G401 (cell line): ENCODE measurements around the gene LCE1C. TPM values are rescaled to one million over a fixed set of nuclear protein-coding genes. Genes with fewer than 3 reads are reported as not detected.

ENCODE experiments used
- DNase-seq: peaks from one replicate; pipeline ENCODE4 v3.0.0-alpha.2; 2015; ENCODE audit warnings: low spot score
- in situ Hi-C: cut with HindIII; loops from 2 replicates; pipeline ENCODE4 v1.10.0; 2016; ENCODE audit warnings: low sequenced_read_pairs, mixed read lengths
- total RNA-seq: library from RNA; depleted of rRNA; stranded (reverse); fragments of >200 nt; shearing (Covaris generic); gene quantifications from 2 replicates; pipeline ENCODE4 v1.2.3, GENCODE V29; 2014; rRNA removed

The LCE1C gene
- not detected in 2 replicates for total RNA-seq

DNA sequence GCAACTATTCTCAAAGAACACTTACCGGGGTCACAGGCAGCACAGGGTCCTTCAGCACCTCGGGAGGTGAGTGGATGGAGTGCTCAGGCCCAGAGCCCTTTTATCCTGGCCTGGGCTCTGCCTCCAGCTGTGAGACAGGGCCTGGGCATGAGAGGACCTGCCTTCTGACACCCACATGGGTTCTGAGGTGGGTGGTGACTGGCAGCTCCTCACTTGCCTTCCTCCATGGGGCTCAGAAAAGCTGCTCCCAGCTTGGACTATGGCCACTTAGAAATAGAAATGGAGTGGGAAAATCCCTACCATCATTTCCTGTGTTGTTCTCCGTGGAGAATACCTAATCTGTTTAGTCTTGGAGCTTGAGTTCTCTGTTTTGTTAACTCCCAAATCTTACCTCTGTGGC is at the start of gene LCE1C:
Gene LCE1C (minus strand): TSS at position 76 of the 400 bp plus-strand sequence. CDS start 1,173 bp downstream, outside the sequence.
- in situ Hi-C loops = no loop called here
- no peak for DNase-seq

DNA sequence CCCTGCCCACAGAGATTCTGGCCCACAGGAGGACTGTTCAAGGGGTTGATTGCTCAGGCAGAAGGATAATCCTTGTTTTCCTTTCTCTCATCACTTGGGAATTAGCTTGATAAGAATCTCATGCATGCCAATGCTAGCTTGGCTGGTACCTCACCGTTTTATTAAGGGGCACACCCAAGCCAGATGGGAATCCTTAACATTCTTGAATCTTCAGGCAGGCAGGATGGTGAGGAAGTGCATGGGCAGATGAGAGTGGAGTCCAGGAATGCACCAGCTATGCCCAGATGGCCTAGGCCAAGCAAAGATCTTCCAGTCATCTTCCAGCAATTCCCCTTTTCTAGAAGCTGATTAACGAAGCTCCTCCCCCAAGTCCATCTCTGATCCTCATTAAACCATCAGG is 49.2 kb upstream of the LCE1C start:
- in situ Hi-C loops = no loop called here
- DNase-seq = no peak

GRCh38 chr1:152842556-152842955 is 36.1 kb upstream of the LCE1C start, which contains the start of gene LCE6A:
Gene LCE6A (plus strand): TSS chr1:152842856. CDS start chr1:152843521, 665 bp downstream.
- no peak for DNase-seq
- in situ Hi-C loops = no loop called here

DNA sequence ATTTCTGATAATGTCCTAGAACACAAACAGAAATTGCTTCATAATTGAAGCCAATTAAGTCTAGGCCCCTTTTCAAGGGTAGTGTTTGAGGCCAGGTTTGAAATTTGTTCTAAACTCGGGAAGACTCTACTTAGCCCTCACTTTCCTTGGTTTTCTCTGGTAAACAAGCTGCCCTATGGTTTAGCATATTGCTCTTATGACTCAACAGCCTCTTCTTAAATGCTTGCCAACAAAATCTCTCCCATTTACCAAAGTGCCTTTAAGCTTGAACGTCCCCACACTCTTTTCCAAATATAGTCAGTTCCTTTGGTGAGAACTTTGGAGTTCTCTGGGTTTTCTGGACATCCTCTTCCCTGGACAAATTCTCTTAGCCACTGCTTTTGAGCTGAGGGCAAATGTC is 30.4 kb upstream of the LCE1C start:
- DNase-seq = no peak
- in situ Hi-C loops = no loop called here

DNA sequence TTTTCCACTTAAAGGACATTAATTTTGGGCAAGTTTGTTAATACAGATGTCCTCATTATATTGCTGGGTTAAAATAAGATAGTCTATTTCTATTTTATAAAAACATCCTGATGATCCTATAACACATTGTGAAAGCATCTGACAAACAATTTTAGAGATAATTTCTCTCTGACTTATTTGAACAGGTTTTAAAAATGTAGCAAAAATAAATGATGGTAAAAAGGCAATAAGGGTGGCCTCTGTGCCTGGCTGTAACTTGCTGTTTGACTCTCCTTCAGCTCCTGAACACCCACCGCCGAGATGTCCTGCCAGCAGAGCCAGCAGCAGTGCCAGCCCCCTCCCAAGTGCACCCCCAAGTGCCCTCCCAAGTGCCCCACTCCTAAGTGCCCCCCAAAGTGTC is 20.7 kb upstream of the LCE1C start, which contains the start of gene LCE1A:
Gene LCE1A (plus strand): TSS at position 301 of the 400 bp plus-strand sequence. CDS start 0 bp downstream, at position 301.
- DNase-seq = no peak
- in situ Hi-C loops = no loop called here

GRCh38 chr1:152824964-152825363 is 18.5 kb upstream of the LCE1C start:
- in situ Hi-C loops = no loop called here
- DNase-seq = no peak

- in situ Hi-C loops = no loop called here
- no peak for DNase-seq
Observed at GRCh38 chr1:152823294-152823693, 16.8 kb upstream of the LCE1C start.

GRCh38 chr1:152817309-152817708 is 10.9 kb upstream of the LCE1C start:
- in situ Hi-C loops = no loop called here

DNA sequence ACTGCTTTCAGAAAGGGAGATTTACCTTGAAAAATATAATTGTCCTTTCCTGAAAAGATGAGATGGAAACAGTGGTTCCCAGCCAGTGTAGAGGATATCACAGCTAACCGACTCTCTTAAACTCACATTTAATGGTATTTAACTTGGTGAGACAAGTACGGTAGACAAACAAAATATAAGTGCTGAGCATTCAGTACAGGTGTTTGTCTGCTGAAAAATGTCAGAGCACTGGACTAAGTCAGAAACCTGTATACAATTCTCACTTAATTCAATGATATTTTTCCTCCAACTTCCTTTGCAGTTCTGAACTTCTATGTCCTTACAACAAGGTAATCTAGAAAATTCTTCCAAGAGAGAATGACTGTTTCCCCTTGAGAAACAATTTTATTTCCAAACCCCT is 5.2 kb upstream of the LCE1C start, which contains the start of gene LCE1B:
Gene LCE1B (plus strand): TSS at position 301 of the 400 bp plus-strand sequence. CDS start 476 bp downstream, outside the sequence.
- DNase-seq = no peak
- in situ Hi-C loops = no loop called here

More at GRCh38 chr1:152817309-152817708, 10.9 kb upstream of the LCE1C start:
- DNase-seq = no peak

DNA sequence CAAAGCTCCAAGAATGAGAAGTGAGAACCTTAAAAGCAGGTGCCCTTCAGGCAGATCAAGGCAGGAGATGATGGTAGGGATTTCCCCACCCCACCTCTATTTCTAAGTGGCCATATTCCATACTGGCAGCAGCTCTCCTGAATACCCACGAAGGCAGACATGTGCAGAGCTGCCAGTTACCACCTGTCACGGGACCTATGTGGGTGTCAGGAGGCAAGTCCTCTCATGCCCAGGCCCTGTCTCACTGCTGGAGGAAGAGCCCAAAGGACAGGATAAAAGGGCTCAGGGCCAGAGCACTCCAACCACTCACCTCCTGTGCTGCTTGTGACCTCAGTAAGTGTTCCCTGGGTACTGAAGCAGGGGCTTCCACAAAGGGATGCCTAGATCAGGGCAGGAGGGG is 4.6 kb upstream of the LCE1C start:
- in situ Hi-C loops = no loop called here
- no peak for DNase-seq

DNA sequence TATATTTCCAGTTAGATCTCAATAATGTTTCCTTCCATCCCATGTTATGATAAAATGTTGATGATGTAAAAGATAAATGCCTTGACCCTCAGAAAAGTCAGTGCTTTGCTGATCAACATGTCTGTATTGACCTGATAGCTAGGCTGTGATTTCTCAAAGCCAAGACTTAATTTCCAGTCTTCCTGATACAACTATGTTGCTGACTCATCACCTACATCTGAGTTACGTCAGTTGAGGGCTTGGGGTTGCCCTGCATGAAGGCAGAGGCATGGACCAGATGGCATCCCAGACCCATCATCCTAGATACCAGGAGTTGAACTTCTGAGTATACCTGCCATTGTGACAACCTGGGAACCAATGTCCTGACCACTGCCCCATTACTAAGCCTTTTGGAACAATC is 5.1 kb downstream of the LCE1C start:
- in situ Hi-C loops = no loop called here

GRCh38 chr1:152796421-152796820 is 10.0 kb downstream of the LCE1C start, which contains the start of gene LCE1D:
Gene LCE1D (plus strand): TSS chr1:152796721. CDS start chr1:152797795, 1,074 bp downstream.
- in situ Hi-C loops = no loop called here
- DNase-seq = no peak

More for the DNA sequence above, 5.1 kb downstream of the LCE1C start:
- DNase-seq = no peak

- in situ Hi-C loops = no loop called here
- no peak for DNase-seq
Observed at GRCh38 chr1:152795686-152796085, 10.8 kb downstream of the LCE1C start.

DNA sequence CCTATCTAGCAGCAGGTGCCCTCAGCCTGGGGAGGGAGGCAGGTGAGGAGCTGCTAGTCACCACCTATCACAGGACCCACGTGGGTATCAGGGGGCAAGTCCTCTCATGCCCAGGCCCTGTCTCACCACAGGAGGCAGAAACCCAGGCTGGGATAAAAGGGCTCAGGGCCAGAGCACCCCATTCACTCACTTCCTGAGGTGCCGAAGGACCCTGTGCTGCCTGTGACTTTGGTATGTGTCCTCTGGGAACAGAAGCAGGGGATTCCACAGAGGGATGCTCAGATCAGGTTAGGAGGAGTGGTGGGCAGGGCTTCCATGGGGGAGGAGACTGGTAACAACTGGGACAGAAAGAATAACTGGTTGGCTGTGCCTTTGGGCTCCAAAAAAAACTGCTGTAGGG is 20.4 kb downstream of the LCE1C start, which contains the start of gene LCE1E:
Gene LCE1E (plus strand): TSS at position 181 of the 400 bp plus-strand sequence. CDS start 1,043 bp downstream, outside the sequence.
- DNase-seq = no peak
- in situ Hi-C loops = no loop called here

GRCh38 chr1:152783095-152783494 is 23.4 kb downstream of the LCE1C start:
- DNase-seq = no peak

GRCh38 chr1:152777510-152778137 is 28.8 kb downstream of the LCE1C start:
- in situ Hi-C loops = no loop called here
- DNase-seq = no peak

More at GRCh38 chr1:152783095-152783494, 23.4 kb downstream of the LCE1C start:
- in situ Hi-C loops = no loop called here

DNA sequence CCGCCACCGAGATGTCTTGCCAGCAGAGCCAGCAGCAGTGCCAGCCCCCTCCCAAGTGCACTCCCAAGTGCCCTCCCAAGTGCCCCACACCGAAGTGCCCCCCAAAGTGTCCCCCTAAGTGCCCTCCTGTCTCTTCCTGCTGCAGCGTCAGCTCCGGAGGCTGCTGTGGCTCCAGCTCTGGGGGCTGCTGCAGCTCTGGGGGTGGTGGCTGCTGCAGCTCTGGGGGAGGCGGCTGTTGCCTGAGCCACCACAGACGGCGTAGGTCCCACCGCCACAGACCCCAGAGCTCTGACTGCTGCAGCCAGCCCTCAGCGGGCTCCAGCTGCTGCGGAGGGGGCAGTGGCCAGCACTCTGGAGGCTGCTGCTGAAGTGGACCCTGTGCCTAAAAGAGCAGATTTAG is 30.1 kb downstream of the LCE1C start:
- DNase-seq = no peak
- in situ Hi-C loops = no loop called here

- in situ Hi-C loops = no loop called here
- DNase-seq = no peak
Observed at GRCh38 chr1:152774875-152775274, 31.6 kb downstream of the LCE1C start, which contains the start of gene LCE1F. Gene LCE1F (plus strand): TSS chr1:152775140. CDS start chr1:152776372, 1,232 bp downstream.

DNA sequence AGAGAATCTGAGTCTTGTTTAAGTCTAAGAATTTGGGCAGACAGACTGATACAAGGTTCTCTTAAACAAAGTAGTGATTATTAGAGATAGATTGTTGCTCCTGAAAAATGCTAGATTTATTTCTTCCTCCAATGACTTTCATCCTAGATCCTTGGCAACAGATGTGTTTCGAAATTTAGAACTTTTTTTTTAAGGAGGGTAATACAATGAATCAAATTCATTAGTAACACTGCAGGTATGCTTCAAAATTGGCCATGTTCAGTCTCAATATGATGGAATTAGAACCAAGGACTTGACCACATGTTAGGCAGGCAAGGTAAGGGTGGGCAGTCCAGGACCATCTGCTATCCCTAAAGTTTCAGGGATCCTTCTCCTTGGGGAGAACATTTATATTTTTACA is 36.0 kb downstream of the LCE1C start:
- in situ Hi-C loops = no loop called here
- no peak for DNase-seq

- in situ Hi-C loops = no loop called here
- DNase-seq = no peak
Observed at GRCh38 chr1:152768847-152769533, 37.5 kb downstream of the LCE1C start.
